C4-2B (cell line): ENCODE measurements around the gene PLCB4.

Experiments used
- H3K27ac ChIP-seq: fragments of 450-650 bp; 2 replicates; pipeline ENCODE4 v1.5.1; 2017
- ZFX ChIP-seq: fragments of 450-650 bp; IDR thresholded peaks from 2 replicates; pipeline ENCODE4 v1.6.1; 2017
- TF ChIP-seq, protein P1 (sequence below): fragments of 450-650 bp; conservative IDR thresholded peaks from 2 replicates; pipeline ENCODE4 v1.5.1; 2017; ENCODE audit warnings: mild to moderate bottlenecking

Gene PLCB4

DNA sequence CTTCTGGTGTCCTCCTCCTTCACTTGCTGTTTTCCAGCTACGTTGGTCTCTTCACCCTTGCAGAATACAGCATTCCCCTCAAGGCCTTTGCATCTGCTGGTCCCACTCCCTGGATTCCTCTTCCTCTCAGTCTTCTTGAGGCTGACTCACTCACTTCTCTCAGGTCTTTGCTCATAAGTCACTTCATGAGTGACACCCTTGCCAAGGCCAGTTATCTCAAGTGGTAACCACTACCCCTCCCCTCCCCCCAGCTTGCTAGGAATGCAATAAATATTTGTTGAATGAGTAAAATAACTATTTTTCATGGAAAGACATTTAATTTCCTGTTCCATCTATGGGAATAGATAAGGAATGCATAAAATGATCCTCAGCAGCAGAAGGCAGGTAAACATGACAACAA is 131.7 kb downstream of the PLCB4 start:
- TF ChIP-seq, protein P1, sequence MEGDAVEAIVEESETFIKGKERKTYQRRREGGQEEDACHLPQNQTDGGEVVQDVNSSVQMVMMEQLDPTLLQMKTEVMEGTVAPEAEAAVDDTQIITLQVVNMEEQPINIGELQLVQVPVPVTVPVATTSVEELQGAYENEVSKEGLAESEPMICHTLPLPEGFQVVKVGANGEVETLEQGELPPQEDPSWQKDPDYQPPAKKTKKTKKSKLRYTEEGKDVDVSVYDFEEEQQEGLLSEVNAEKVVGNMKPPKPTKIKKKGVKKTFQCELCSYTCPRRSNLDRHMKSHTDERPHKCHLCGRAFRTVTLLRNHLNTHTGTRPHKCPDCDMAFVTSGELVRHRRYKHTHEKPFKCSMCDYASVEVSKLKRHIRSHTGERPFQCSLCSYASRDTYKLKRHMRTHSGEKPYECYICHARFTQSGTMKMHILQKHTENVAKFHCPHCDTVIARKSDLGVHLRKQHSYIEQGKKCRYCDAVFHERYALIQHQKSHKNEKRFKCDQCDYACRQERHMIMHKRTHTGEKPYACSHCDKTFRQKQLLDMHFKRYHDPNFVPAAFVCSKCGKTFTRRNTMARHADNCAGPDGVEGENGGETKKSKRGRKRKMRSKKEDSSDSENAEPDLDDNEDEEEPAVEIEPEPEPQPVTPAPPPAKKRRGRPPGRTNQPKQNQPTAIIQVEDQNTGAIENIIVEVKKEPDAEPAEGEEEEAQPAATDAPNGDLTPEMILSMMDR: no peak
- no peak for TF ChIP-seq ZFX
- H3K27ac ChIP-seq: no peak overlapping the region

DNA sequence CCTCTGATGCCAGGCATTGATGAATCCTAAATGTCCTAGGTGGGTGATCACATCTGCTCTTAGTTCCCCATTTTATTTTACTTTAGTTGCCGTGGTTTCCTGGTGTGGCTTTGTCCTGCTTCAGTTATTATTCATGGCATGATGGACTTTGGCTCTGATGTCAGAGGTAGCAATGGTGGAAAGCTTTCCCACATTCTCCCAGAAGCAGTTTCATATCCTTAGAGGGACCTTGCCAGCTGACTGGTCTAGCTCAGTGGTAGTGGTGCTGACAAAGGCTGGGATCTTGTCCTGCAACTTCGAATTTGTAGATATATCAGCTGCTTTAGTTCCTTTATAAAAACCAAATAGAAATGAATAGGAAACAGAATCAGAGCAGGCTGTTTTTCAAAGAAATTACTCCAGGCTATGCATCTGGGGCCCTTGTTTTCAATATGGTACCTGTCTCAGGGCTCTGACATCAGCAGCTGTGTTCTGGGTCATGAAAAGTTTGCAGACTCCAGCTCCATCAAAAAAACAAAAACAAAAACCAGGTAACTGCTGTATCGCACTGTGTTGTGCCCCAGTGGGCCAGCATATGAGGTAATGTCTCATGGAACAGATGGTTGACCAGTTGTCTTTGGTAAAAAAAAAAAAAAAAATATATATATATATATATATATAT is 133.7 kb downstream of the PLCB4 start:
- TF ChIP-seq, protein P1: no peak
- no peak for TF ChIP-seq ZFX

DNA sequence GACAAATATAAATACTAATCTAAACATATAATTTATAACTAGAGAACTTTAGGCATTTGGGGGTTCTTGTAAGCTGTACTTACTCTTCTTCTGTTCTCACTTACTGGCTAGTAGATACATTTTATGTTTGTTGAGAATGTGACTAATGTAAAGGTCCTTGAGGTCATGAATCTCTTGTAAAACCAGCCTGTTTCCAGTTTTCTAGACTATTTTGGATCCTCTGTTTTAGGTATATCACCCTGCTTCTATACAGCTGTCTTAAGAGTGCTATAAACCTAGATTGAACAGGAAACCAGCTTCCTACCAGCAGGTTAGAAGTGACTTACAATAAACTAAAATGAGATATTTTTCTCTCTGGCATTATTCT is 134.2 kb downstream of the PLCB4 start:
- no peak overlapping the region for H3K27ac ChIP-seq
- TF ChIP-seq, protein P1: no peak
- no peak for TF ChIP-seq ZFX

More for the DNA sequence above, 133.7 kb downstream of the PLCB4 start:
- H3K27ac ChIP-seq: no peak overlapping the region

GRCh38 chr20:9204979-9205378 is 136.1 kb downstream of the PLCB4 start:
- TF ChIP-seq ZFX: no peak
- TF ChIP-seq, protein P1: no peak
- H3K27ac ChIP-seq: no peak overlapping the region

GRCh38 chr20:9206486-9206885 is 137.6 kb downstream of the PLCB4 start:
- no peak for TF ChIP-seq ZFX
- TF ChIP-seq, protein P1: no peak
- no peak overlapping the region for H3K27ac ChIP-seq

DNA sequence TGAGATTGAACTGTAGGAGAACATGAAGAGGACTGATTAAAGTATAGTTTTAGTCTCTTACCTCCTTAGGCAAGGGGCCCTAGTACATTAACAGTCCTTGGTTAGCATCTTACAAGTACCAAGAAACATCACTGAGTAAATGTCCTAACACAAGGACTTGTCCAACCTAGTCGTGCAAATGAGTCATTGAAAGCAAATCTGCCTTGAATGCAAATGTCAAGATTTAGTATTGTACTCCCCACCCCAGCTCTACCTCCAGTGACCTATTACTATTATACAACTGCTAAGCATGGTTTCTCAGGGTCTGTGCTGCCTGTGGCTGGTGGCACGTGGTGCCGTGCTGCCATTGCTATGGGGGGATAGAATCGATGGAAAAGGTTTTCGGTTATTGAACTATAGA is 138.4 kb downstream of the PLCB4 start:
- H3K27ac ChIP-seq: no peak overlapping the region

DNA sequence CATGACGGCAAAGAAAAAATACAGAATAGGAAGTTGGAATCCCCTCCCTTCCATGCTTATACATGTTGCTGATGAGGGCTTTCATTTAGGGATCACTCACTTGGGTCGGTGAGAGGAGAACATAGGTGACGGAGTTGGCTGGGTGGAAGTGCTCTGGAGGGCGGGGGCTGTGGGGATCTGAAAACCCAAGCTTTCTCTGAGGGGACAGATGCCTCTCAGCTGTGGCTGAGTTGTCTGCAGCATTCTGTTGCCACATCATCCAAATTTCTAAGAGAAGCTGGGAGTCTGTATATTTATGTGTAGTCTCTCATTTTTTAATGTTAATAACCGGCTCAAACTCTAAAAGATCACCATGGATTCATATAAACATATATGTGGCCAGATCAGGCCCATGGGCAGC is 141.5 kb downstream of the PLCB4 start:
- no peak overlapping the region for H3K27ac ChIP-seq
- TF ChIP-seq ZFX: no peak

More for the DNA sequence above, 138.4 kb downstream of the PLCB4 start:
- TF ChIP-seq, protein P1: no peak
- no peak for TF ChIP-seq ZFX
